ENCODE results near the gene WDR64. TPM values are rescaled to one million over a fixed set of nuclear protein-coding genes. Genes with fewer than 3 reads are reported as not detected.

WDR64 gene
- total and polyA plus RNA-seq, 2 donors (not counting 3 experiments of a cell fraction or from before 2014, with no cell fraction given): not detected

DNA sequence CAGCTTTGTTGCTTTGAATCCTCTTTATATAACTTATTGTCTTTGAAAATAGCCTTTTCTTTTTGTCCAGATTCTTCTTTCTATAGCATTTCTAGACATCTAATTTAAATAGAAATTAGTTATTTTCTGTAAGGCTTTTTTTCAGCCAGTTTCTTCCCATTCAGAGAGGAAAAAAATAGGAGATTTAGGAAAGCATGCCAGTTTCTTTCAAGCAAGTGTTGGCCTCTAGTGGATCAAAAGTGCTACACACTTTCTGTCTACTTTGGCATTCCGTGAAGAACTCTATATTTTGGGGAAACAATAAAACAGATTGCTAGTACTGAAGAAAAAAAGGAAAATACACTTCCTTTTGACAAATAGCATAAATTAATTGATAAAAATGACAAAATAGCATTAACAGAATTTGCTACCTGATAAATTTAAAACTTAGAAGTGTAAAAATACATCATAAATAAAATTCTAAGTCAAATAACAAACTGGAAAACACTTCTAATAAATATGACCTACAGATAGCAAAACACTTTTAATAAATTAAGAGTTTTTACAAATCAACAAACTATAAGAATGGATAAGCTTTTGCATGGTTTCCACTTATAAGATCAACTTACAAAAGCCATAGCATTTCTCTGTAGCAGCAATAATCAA, 182.8 kb downstream of the WDR64 start:
- no peaks in the 10 kb centered on the region for H3K9me3 ChIP-seq (replicated peaks; ENCODE audit: control insufficient read depth, insufficient read depth, low read length)
- CTCF ChIA-PET: interaction anchor here (0.6 to 1.4 kb wide), 5 partner anchors 9 to 944 kb away, joined by 3 to 11 read pairs (median 4); no protein-coding TSS in a partner anchor
- FAIRE-seq: no peak
- dilution Hi-C loops (cut with MboI; ENCODE audit: extremely low pct_ligation_motif_present, low sequenced_read_pairs) (no loop called here), intact Hi-C loops (cut with micrococcal nuclease) (loop anchor here (1.0 to 5.0 kb wide), 3 partner anchors 224 to 1103 kb away; no protein-coding TSS in a partner anchor)
- H3K9me1 ChIP-seq (replicated peaks; ENCODE audit: control insufficient read depth, extremely low read depth, insufficient read depth, low read length): no peaks in the 10 kb centered on the region
- no peaks in the 10 kb centered on the region for H4K20me1 ChIP-seq (replicated peaks; ENCODE audit: control insufficient read depth, extremely low read depth, insufficient read depth, low read length)
- H3K27me3 ChIP-seq (ENCODE audit: control insufficient read depth in 2 of 2, insufficient read depth in 2 of 2, low read length in 2 of 2): peaks cover 4 to 8% of the 10 kb centered on the region in 2 experiments
- H3K4me2 ChIP-seq (ENCODE audit: insufficient read depth, low read length): no peak overlapping the region
- TF ChIP-seq, protein P1, sequence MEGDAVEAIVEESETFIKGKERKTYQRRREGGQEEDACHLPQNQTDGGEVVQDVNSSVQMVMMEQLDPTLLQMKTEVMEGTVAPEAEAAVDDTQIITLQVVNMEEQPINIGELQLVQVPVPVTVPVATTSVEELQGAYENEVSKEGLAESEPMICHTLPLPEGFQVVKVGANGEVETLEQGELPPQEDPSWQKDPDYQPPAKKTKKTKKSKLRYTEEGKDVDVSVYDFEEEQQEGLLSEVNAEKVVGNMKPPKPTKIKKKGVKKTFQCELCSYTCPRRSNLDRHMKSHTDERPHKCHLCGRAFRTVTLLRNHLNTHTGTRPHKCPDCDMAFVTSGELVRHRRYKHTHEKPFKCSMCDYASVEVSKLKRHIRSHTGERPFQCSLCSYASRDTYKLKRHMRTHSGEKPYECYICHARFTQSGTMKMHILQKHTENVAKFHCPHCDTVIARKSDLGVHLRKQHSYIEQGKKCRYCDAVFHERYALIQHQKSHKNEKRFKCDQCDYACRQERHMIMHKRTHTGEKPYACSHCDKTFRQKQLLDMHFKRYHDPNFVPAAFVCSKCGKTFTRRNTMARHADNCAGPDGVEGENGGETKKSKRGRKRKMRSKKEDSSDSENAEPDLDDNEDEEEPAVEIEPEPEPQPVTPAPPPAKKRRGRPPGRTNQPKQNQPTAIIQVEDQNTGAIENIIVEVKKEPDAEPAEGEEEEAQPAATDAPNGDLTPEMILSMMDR (IDR thresholded peaks at IDR 0.05; ENCODE audit: extremely low read depth in 1 of 2, insufficient read depth in 1 of 2, low read depth in 1 of 2, low read length in 2 of 2): peak; percentile 36 to 54
- TF ChIP-seq POLR2A (IDR thresholded peaks at IDR 0.05; ENCODE audit: low read depth, low read length): no peak
- H3K27ac ChIP-seq (ENCODE audit: insufficient read depth, low read depth, low read length): no peak overlapping the region
- no peaks in the 10 kb centered on the region for H3K79me2 ChIP-seq (ENCODE audit: control insufficient read depth, insufficient read depth, low read length)
- POLR2A ChIA-PET: no interaction called here
- DNase-seq (ENCODE audit: low read depth, low spot score): peak; percentile 44
- peaks cover 18% of the 10 kb centered on the region for H3K4me1 ChIP-seq (ENCODE audit: control insufficient read depth, extremely low read depth, insufficient read depth, low read length)
- H3K4me3 ChIP-seq (replicated peaks in 1 of 3; ENCODE audit: insufficient read depth in 1 of 3, low read depth in 1 of 3, low read length in 3 of 3): no peak overlapping the region
- H3K9ac ChIP-seq (replicated peaks; ENCODE audit: extremely low read depth, insufficient read depth, low read length): no peak overlapping the region
- BruUV-seq (replicated peaks): no TSS peak
- no peaks in the 10 kb centered on the region for H3K36me3 ChIP-seq (ENCODE audit: control insufficient read depth in 2 of 2, extremely low read depth in 1 of 2, insufficient read depth in 2 of 2, low read length in 2 of 2)
- H2AFZ ChIP-seq (ENCODE audit: low read depth, low read length): no peak overlapping the region

DNA sequence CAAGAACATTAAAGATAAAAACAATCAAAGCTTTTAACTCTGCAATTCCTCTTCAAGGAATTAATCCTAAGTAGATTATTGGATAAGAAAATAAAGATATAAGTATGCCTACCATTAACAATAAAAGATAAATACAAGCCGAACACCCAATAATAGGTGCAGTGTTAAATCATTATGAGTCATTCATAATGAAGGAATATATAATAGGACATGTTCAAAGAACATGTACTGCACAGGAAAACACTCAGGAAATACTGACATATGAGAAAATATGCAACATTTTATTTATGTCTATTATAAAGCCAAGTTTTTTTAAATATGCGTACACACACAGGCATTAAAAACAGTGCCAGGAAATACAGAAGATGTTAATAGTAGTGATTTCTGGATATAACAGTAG, 184.9 kb downstream of the WDR64 start:
- no peak overlapping the region for H2AFZ ChIP-seq (ENCODE audit: low read depth, low read length)
- POLR2A ChIA-PET: no interaction called here
- FAIRE-seq (peak; percentile 46), DNase-seq (ENCODE audit: low read depth, low spot score) (peak; percentile 29)
- H3K79me2 ChIP-seq (ENCODE audit: control insufficient read depth, insufficient read depth, low read length): no peaks in the 10 kb centered on the region
- intact Hi-C loops (cut with micrococcal nuclease): no loop called here
- no peaks in the 10 kb centered on the region for H3K9me3 ChIP-seq (replicated peaks; ENCODE audit: control insufficient read depth, insufficient read depth, low read length)
- no peaks in the 10 kb centered on the region for H3K36me3 ChIP-seq (ENCODE audit: control insufficient read depth in 2 of 2, extremely low read depth in 1 of 2, insufficient read depth in 2 of 2, low read length in 2 of 2)
- CTCF ChIA-PET: interaction anchor here (1.3 kb wide), 1 partner anchor 226 kb away, joined by 3 read pairs; no protein-coding TSS in a partner anchor
- H3K9ac ChIP-seq (replicated peaks; ENCODE audit: extremely low read depth, insufficient read depth, low read length): no peak overlapping the region
- TF ChIP-seq, protein P1 (IDR thresholded peaks at IDR 0.05; ENCODE audit: extremely low read depth in 1 of 2, insufficient read depth in 1 of 2, low read depth in 1 of 2, low read length in 2 of 2): no peak
- TF ChIP-seq POLR2A (IDR thresholded peaks at IDR 0.05; ENCODE audit: low read depth, low read length) (no peak), FOS (IDR thresholded peaks at IDR 0.05; ENCODE audit: borderline replicate concordance, insufficient read depth, low read length) (peak; percentile 66), POLR2AphosphoS5 (IDR thresholded peaks at IDR 0.05; ENCODE audit: insufficient read depth, low read depth, low read length) (no peak), MYC (IDR thresholded peaks at IDR 0.05; ENCODE audit: low read depth, low read length) (no peak), JUN (IDR thresholded peaks at IDR 0.05; ENCODE audit: borderline replicate concordance, insufficient read depth, insufficient read length, low read depth) (peak; percentile 20), GATA2 (IDR thresholded peaks at IDR 0.05; ENCODE audit: insufficient read depth, insufficient read length, low read depth, low read length) (no peak), EZH2 (IDR thresholded peaks at IDR 0.05; ENCODE audit: borderline replicate concordance, low read depth, low read length, severe bottlenecking) (no peak)
- TF ChIP-seq, protein P2, sequence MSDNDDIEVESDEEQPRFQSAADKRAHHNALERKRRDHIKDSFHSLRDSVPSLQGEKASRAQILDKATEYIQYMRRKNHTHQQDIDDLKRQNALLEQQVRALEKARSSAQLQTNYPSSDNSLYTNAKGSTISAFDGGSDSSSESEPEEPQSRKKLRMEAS (IDR thresholded peaks at IDR 0.05; ENCODE audit: insufficient read depth, insufficient read length): no peak
- H3K4me1 ChIP-seq (ENCODE audit: control insufficient read depth, extremely low read depth, insufficient read depth, low read length): peaks cover 18% of the 10 kb centered on the region
- no TSS peak for BruUV-seq (replicated peaks)
- no peaks in the 10 kb centered on the region for H3K9me1 ChIP-seq (replicated peaks; ENCODE audit: control insufficient read depth, extremely low read depth, insufficient read depth, low read length)
- H4K20me1 ChIP-seq (replicated peaks; ENCODE audit: control insufficient read depth, extremely low read depth, insufficient read depth, low read length): no peaks in the 10 kb centered on the region
- H3K27me3 ChIP-seq (ENCODE audit: control insufficient read depth in 2 of 2, insufficient read depth in 2 of 2, low read length in 2 of 2): peaks cover 2 to 8% of the 10 kb centered on the region in 2 experiments
- H3K4me3 ChIP-seq (replicated peaks in 1 of 3; ENCODE audit: insufficient read depth in 1 of 3, low read depth in 1 of 3, low read length in 3 of 3): no peak overlapping the region
- peak overlapping the region; percentile 3 for H3K27ac ChIP-seq (ENCODE audit: insufficient read depth, low read depth, low read length)
- H3K4me2 ChIP-seq (ENCODE audit: insufficient read depth, low read length): peak overlapping the region; percentile 17
- dilution Hi-C loops (cut with MboI; ENCODE audit: extremely low pct_ligation_motif_present, low sequenced_read_pairs): no loop called here

All from endothelial cell of umbilical vein (primary cell).